GM10266 (cell line): ENCODE results near the gene CDC25B.

ENCODE experiments used
- DNase-seq: peaks from one replicate; pipeline ENCODE4 v3.0.0; 2012; ENCODE audit errors: extremely low spot score
- TF ChIP-seq, protein P1 (sequence below): IDR thresholded peaks from 2 replicates; pipeline ENCODE4 v1.5.1; 2012; ENCODE audit warnings: mild to moderate bottlenecking, low read depth; ENCODE audit not compliant: control insufficient read depth, insufficient read depth; ENCODE audit errors: missing control alignments

The CDC25B gene

DNA sequence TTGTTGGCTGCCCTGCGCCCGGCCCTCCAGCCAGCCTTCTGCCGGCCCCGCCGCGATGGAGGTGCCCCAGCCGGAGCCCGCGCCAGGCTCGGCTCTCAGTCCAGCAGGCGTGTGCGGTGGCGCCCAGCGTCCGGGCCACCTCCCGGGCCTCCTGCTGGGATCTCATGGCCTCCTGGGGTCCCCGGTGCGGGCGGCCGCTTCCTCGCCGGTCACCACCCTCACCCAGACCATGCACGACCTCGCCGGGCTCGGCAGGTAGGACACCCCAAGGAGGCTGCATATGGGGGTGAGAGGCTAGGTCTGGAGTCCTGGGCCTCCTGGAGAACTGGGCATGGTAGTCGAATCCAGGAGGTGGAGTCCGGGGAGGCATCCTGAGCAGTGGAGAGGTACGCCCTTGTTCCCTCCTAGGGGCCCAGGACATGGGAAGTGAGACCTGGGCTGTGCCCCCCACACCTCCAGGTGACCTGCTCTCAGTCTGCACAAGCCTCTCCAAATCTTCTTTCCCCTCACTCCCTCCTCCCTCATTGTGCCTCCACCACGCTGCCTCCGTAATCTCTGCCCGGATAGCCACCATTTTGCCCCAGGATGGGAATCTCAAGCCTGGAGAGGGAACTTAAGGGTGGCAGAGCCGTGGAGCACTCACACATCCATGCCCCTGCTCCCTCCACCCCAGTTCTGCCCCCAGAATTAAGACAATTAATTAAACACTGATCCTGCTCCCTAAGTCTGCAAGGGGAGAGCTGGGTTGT is 541 bp downstream of the CDC25B start:
- DNase-seq: no peak

DNA sequence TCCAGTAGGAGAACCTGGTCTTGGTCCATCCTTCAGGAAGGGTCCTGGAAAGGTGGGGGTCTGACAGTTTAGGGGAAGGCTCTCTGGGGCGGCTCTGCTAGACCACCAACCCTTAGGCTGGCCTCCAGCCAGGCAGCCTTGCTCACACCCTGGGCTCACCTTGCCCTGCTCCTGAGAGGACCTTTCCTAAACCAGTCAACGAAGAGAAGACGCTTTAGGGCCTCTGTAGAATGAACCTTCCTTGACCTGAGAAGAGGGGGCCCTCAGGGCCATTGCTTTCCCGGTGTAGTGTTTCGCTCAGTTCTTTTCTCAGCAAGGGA is 1.1 kb downstream of the CDC25B start:
- no peak for DNase-seq
- TF ChIP-seq, protein P1, sequence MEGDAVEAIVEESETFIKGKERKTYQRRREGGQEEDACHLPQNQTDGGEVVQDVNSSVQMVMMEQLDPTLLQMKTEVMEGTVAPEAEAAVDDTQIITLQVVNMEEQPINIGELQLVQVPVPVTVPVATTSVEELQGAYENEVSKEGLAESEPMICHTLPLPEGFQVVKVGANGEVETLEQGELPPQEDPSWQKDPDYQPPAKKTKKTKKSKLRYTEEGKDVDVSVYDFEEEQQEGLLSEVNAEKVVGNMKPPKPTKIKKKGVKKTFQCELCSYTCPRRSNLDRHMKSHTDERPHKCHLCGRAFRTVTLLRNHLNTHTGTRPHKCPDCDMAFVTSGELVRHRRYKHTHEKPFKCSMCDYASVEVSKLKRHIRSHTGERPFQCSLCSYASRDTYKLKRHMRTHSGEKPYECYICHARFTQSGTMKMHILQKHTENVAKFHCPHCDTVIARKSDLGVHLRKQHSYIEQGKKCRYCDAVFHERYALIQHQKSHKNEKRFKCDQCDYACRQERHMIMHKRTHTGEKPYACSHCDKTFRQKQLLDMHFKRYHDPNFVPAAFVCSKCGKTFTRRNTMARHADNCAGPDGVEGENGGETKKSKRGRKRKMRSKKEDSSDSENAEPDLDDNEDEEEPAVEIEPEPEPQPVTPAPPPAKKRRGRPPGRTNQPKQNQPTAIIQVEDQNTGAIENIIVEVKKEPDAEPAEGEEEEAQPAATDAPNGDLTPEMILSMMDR: no peak

More for the DNA sequence above, 541 bp downstream of the CDC25B start:
- TF ChIP-seq, protein P1: no peak

DNA sequence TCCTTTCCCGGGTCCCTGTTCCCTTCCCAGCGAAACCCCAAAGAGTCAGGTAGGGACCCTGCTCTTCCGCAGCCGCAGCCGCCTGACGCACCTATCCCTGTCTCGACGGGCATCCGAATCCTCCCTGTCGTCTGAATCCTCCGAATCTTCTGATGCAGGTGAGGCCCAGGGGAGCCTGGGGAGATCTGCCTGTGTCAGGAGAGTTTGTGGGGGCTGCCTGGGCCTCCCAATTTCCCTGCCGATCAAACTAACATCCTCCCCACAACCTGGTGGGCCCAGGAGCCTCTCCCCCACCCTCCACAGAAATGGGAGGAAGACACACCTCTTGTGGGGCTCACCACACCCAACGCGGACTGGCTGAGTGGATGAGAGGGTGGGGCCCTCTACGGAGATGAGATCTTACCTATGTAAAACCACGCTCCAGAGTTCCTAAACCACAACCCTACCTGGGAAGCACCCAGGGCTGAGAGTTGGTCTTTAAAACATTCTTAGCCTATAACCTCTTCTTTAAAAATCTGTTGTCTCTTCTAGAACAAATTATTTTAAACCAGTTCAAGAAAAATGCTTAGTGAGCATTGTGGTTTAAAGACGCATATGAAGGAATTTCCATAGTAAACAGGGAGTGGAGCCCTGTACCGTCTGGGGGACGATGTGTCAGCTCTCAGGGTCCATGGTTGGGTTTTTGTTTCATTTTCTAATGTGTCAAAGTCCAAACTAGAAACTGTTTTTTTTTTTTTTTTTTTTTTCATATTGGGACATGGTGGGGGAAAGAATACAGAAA is 1.7 kb downstream of the CDC25B start:
- no peak for DNase-seq
- TF ChIP-seq, protein P1: no peak

DNA sequence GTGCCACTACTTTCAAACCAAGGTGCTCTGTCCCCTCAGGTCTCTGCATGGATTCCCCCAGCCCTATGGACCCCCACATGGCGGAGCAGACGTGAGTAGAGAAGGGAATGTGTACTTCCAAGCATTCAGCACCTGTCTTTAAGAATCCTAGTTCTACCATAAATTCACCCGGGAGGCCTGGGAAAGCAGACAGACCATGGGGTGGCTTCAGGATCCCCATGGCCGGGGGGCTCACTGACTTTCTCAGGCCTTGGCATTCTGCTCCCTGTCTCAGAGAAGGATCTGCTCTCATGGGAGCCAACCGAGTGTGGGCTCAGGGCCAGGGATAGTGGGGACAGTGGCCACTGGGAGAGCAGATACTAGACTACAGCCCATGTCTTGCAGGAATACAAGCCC is 2.3 kb downstream of the CDC25B start:
- DNase-seq: no peak

DNA sequence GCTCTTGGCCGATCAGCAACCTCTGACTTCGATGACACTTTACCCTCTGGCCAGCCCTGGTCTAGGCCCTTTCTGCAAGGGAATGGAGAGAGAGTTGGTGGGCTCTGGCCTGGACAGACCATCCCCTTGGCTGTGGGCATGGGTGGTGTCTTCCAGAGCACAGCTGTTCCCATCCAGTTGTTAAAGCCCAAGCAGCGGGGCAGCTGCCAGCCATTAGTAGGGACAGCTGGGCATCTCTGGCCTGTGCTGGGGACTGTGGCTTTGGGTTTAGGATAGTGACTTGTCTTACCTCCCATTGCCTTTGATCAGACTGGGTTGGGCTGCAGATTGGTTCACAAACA is 2.8 kb downstream of the CDC25B start:
- TF ChIP-seq, protein P1: no peak
- no peak for DNase-seq

More for the DNA sequence above, 2.3 kb downstream of the CDC25B start:
- TF ChIP-seq, protein P1: no peak

DNA sequence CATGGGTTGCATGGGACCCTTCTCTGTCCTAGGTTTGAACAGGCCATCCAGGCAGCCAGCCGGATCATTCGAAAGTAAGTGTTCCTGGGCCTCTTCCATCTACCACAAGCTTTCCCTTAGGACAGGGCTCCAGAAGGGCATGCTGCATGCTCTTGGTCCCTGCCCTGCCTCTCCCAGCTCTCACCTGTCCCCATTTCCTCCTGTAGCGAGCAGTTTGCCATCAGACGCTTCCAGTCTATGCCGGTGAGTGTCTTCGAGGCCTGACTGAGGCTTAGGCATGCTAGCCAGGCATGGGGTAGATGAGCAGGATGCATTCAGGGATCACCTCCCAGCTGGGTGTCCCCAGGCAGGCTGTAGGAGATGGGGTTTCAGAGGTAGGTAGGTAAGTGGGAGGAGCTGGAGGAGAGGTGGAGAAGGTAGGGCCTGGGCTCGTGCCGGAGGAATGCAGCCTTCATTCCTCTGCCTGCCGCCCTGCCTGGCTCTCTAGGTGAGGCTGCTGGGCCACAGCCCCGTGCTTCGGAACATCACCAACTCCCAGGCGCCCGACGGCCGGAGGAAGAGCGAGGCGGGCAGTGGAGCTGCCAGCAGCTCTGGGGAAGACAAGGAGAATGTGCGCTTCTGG is 4.3 kb downstream of the CDC25B start:
- TF ChIP-seq, protein P1: no peak
- DNase-seq: no peak

DNA sequence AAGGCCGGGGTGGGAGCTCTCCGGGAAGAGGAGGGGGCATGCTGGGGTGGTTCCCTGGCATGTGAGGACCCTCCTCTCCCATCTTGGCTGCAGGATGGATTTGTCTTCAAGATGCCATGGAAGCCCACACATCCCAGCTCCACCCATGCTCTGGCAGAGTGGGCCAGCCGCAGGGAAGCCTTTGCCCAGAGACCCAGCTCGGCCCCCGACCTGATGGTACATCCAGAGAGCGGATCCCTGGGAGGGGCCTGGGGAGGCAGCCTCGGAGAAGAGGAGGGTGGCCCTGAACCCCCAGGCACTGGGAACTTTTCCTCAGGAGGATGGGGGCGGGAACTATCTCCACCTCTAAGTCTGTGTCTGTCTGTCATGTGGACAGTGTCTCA is 4.8 kb downstream of the CDC25B start:
- DNase-seq: no peak
- TF ChIP-seq, protein P1: no peak
